ENCODE results near the gene EFCAB14.
"Not testable (repeated sequence)": the region's sequence is repeated elsewhere in the genome, so short reads cannot be mapped to it uniquely, and the experiment has no call there.

The EFCAB14 gene, protein sequence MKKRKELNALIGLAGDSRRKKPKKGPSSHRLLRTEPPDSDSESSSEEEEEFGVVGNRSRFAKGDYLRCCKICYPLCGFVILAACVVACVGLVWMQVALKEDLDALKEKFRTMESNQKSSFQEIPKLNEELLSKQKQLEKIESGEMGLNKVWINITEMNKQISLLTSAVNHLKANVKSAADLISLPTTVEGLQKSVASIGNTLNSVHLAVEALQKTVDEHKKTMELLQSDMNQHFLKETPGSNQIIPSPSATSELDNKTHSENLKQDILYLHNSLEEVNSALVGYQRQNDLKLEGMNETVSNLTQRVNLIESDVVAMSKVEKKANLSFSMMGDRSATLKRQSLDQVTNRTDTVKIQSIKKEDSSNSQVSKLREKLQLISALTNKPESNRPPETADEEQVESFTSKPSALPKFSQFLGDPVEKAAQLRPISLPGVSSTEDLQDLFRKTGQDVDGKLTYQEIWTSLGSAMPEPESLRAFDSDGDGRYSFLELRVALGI

DNA sequence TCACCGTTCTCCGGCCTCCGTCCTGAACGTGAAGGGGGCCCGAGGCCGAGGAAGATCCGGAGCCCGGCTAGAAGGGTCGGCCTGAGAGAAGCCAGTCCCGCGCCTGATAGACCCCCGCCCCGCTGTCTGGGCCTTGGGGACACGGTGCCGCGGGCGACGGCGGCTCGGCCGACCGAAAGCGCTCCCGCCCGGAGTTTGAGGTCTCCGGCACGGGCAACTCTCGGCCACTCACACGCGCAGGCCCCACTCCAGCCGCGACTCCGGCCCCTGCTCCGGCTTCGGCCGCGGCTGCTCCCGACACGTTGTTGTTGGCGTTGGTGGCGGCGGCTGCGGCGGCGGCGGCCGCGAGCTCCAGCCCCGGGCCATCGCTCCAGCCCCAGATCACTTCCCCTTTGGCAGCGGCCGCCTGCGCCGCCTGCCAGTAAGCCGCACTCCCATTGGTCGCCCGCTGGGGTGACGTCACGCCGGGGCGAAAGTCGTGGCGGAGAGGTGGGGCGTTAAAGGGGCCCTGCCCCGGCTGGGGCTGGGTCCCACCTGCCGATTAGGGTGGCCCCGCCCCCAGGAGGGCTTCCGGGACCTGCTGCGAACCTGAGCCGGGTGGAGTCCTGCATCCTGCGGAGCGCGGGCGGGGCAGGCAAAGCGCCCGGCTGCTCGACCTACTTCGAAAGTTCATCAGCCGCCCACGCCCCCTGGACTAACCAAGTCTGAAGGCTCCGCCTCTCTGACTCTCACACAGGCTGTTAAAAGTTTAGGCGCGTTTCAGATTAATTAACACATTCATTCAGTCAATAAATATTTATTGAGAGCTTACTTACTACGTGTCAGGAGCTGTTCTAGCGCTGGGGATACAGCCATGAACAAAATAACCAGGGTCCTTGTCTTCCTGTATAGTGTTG, at the start of gene EFCAB14:
Gene EFCAB14 (minus strand): TSS at position 388 of the 896 bp plus-strand sequence. CDS start 1,027 bp downstream, outside the sequence.
- DNase-seq: peak; percentile 94

DNA sequence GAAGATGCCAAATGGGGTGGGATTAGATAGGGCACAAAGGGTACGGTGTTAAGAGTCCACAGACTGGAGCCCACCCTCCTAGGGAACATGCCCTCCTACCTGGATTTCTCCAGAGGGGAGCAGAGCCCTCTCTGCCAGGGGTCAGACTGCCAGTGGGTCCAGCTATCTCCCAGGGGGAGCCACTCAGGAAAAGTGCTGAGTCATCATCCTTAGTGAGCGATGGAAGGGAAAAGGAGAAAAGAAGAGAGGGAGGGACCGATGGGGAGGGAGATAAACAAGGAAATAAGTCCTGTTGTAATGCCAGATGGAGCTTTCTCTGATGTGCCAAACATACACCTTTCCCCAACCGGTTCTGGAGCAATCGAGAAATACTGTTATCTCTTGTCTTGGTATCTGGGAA, 49.5 kb upstream of the EFCAB14 start:
- no peak for DNase-seq

DNA sequence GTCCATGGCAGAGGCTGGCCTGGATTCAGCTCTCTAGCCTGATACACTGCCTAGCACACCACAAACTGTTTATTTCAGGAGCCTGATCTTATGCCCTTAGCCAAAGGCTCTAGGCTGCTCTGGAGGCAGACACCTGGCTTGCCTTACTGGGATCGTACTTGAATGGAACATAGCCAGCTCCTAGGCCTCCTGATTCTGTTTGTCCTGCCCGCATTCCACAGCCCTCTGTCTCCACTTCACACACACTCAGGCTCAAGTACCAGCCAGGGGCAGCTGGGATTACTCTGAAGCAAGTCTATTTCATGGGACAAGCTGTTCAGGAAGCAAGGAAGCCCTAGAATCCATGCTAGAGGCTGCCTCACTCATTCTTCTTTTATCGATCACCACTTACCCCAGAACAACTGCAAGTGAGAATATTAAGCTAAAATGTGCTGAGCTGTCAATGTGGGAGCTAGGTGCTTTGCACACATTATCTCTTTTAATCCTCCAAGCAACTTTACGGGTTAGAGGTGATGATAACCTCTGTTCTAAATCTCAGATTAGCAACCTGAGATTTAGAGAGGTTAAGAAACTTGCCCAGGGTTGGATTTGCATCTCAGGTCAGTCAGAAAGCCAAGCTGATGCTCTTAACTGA, 48.9 kb upstream of the EFCAB14 start:
- DNase-seq: peak; percentile 100

DNA sequence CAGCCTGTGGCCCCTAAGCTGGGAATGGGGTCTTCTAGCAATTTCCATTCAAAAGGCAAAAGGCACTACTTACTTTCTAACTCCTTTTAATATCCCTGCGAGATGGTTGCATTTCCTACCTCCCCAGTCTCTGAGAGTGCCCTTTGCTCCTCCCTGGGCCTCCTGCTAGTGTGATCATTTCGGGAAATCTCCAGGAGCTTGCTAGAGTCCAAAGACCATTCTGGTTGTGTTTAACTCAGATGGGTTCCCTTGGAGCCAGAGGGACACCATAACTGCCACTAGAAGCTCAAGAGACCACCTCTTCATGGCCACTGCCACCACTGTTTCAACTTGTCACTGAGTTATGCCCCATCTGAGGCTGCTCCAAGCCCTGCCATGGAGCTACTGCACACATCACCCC, 45.5 kb upstream of the EFCAB14 start:
- DNase-seq: no peak

DNA sequence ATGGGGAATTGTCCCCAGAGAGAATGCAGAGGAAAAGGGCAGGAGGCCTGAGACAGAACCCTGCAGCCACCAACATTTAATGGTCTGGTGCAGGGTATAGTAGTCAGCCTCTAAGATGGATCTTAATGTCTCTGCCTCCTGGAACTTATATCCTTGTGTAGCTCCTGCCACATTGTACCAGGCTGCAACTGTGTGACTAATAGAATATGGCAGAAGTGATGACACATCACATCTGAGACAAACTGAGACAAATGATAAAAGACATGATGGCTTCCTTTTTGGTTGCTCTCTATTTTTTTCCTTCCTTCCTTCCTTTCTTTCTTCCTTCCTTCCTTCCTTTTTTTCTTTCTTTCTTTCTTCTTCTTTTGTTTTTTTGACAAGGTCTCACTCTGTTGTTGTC, 42.8 kb upstream of the EFCAB14 start:
- DNase-seq: peak; percentile 42

DNA sequence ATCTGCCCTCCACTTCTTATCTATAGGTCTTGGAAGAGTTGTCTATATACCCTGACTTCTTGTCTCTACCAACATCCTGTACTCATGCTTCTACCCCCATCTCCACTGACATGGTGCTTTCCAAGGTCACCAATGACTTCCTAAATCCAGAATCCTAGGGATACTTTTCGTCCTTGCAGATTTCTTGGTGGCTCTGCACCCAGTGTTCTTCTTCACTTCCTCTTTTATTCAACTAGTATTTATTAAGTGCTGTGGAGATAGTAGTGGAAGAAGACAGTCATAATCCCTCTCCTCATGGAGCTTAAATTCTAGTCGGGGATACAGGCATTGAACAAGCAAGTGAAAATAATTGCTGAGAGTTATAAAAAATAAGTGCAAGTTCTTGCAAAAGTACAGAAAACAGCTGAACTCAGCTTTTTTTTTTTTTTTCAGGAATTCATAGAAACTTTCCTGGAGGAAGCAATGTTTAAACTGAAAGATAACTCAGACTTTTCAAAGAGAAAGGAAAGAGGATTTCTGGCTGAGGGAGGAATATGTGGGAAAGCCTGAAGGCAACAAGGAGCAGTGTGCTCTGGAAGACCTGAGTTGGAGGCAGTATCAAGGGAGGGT, 41.7 kb upstream of the EFCAB14 start:
- DNase-seq: no peak

DNA sequence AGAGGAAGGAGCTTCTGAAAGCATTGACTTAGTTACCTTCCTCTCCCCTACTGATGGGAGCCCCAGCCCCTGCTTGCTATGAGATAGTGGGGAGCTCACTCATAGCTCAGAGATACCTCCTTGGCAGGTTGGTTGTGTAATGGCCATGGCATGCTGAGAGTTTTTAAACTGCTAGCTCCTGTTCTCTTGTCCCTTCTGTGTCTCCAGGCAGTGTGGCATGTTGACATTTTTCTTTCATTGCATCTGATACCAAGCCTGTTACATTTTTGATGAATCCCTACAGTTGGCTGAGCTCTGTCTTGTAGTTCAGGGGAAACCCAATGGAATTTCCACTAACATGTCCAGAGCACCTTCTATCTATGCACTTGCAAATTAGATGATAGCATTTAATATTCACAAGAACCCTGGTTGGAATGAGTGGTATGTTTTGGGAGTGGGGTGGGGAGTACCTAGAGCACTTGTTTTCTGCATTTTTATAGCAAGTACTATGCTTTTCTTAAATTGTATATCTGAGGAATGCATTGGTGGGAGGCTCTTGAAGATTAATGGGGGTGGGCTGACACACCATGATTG, 39.1 kb upstream of the EFCAB14 start:
- DNase-seq: no peak

DNA sequence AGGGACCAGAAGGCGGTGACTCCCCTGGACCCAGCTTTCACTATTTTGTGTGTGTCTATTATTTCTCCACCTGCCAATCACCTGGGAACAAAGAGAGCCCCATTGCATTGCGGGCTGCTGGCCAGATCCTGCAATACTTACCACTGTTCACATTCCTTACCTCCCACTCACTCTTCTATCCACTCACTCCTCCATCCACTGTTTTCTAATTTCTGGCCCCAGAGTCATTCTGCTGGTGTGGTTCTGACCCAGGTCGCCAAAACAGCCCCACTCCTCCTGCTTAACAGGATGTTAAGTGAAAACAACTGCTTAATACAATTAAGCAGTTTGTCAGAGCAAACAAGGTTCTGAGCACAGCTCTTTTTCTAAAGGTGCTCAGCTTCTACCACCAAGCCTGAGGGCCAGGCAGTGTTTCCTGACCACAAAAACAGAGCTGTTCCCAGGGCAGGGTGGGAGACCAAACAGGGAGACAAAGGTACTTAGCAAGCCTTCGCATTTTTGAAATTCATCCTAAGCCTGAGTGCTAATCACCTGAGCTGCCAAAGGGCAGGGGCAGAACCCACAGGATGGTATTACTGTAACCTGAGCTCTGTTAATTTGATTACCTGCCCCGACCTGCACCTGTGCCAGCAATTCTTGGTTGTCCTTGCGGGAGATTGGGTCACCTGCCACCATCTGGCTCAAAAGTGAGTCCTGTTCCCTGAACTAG, 38.5 kb upstream of the EFCAB14 start:
- DNase-seq: peak; percentile 99

DNA sequence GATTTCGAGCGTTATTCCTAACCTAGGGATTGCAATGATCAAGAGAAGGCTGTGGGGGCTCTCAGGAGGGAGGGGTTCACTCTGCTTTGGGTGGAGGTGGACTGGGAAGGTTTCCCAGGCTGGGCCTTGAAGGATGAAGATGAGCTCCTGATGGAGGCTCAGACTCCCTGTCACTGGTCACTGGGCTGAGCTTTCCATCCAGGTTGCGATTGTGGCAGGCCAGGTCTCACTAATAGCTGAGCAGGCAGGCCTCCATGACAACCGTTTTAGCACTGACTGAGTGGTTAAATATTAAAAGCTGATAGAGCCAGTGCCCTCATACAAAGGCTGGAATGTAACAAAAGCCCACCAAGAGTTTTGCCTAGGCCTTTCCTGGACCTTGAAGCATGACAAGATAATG, 36.2 kb upstream of the EFCAB14 start:
- no peak for DNase-seq

DNA sequence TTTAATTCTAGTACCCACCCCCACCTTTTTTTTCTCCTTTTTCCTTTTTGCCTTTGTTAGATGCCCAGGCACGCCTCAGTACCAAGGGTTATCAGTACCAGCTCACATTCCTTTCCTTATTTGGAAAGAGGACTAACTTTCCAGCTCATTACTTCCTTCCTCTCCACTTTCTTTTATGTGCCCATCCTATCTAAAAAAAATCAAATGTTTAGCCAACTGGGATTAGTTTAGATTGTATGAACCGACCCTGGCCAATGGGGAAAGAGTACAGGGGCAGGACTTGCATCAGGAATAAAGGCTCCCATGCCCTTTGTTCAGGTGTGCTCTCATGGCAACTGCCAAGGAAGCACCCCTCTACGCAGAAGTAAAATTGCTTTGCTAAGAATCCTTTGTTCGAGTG, 35.8 kb upstream of the EFCAB14 start:
- DNase-seq: not testable (repeated sequence)

DNA sequence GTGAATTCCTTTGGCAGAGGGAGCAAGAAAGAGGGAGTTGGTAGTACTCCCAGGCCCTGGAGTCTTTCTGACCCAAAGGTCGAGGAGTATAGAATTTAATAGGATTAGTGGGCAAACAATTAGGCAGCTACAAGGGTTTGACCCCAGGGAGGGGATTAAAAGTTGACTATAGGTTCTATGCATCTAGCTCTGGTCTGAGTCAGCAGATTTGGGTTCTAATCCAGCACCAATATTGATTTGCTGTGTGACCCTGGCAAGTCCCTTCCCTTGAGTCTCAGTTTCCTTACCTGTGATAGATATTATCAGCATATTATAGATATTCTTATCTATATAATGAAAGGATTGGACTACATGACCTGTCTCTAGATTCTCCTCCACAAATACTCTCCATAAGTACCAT, 35.1 kb upstream of the EFCAB14 start:
- no peak for DNase-seq

DNA sequence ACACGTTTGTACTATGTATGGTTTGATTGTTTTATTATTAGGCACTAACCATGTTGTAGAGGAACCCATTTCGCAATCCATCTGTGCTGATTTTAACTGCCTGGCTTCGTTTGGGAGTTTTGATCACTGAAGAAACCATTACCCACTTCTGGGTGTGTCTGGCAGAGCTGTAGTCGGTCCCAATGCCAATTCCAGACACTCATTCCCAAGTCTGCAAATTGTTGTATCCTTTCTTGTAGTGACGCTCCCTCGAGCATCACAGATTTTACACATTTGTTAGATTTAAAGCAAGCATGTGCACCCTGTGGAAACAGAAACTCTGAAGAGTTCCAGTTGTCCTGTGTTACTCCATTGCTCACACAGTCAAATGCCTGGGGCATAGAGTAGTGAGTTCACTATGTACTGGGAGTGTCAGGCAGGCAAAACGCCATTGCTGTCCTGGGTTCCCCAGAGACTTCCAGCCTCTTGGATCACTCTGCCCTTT, 31.0 kb upstream of the EFCAB14 start:
- no peak for DNase-seq

DNA sequence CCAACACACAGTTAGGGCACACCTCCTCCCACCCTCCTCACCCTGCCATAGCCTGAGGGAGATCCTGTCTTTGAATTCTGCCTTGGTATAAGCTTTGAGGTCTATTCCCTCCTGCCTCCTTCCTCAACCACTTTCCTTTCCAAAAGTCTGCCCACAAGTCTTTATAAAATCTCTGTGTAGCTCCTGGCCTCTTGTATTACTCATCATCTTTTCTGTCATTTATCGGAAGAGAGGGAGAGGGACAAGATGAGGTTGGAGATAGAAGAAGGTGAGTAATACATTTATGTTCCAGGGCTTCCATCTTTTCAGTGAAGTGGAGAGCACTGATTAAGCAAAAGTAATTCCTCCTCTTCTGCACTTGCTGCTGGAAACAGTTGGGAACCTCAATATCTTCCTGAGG, 30.5 kb upstream of the EFCAB14 start:
- DNase-seq: no peak

DNA sequence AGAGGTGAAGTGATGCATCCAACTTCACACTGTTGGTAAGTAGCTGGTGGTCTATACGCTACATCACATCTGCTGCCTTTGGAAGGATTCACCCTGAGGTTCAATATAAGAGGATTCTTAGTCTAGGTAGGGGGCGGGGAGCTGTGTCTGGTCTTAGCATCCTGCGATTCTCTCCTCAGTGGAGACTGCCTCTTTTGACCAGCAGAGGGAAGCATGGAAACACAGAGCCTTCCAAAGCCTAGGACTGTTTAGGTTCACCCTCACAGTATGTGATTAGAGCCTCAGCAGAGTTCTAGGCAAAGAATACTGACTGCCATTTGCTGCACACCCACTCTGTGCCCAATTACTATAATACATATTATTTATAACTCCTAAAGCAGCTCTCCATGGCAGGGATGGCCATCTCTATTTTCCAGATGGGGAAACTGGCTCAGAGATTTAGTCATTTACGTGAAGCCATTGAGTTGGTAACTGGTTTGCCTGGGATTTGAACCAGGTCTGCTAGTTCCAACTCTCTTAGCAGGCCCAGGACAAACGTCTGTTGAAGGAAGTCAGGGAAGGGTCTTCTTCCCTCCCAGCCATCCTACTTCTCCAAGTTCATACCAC, 28.9 kb upstream of the EFCAB14 start:
- peak; percentile 91 for DNase-seq

DNA sequence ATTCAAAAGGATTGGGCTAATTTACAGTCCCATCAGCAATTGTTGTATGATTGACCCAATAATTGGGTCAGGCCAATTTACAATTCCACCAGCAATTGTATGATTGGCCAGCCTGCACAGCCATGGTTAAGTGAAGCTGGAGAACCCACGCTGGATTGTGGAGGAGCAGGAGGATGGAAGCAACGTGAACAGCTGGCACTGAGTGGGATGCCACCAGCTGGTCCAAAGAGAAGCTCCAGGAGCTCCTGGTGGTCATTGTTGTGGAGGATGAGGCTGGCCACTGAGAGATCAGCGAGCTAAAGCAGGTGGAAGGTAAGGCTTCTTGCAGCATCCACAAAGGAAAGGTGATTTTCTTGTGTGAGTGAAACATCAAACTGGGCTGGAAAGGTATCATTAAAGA, 23.2 kb upstream of the EFCAB14 start:
- DNase-seq: no peak

DNA sequence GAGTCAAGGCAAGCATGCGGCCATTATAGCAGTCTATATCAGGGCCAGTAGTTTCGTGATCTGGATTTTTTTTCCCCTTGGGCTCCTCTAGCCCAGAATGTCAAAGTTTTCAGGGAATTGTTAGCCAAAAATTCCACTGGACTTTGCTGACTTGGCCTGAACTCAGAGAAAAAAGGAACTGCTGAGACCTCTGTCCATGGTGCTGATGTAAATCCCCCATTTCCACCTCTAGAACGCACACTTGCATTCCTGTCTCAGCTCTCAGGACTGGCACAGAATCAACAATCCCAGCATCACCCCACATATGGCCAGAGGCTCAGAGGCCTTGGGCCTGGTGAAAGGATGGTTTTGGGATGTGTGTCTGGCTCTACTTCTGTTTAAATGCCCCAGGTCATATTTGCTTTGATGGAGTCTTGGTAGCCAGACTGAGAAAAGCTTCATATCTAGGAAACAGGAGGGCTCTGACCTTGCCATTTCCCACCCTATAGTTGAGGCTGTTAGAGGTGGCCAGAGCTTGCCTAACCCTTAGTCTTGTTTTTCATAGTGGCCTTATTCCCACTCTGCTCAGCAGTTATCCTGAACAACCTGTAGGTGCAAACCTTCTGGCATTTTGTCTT, 16.9 kb upstream of the EFCAB14 start:
- no peak for DNase-seq

DNA sequence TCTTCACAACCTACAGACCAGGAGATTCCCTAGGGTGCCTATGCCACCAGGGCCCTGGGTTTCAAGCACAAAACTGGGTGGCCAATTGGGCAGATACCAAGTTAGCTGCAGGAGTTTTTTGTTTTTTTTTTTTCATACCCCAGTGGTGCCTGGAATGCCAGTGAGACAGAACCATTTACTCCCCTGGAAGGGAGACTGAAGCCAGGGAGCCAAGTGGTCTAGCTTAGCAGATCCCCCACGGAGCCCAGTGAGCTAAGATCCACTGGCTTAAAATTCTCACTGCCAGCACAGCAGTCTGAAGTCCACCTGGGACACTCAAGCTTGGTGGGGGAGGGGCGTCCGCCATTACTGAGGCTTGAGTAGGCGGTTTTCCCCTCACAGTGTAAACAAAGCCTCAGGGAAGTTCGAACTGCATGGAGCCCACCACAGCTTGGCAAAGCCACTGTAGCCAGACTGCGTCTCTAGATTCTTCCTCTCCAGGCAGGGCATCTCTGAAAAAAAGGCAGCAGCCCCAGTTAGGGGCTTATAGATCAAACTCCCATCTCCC, 9.5 kb upstream of the EFCAB14 start:
- not testable (repeated sequence) for DNase-seq

DNA sequence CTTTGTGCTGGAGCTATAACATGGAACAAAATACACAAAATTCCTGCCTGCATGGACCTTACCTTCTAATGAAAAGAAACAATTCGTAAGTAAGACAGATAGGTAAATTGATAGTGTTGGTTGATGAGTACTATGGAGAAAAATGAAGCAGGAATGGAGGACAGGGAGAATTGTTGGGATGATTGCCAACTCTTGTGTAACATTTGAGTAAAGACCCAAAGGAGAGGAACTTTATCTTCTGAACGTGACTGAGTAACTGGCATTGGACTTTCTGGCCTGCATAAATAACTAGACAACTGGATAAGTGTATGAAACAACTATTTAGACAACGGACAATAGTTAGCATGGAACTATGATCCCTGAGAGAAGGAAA, 6.8 kb upstream of the EFCAB14 start:
- DNase-seq: no peak

DNA sequence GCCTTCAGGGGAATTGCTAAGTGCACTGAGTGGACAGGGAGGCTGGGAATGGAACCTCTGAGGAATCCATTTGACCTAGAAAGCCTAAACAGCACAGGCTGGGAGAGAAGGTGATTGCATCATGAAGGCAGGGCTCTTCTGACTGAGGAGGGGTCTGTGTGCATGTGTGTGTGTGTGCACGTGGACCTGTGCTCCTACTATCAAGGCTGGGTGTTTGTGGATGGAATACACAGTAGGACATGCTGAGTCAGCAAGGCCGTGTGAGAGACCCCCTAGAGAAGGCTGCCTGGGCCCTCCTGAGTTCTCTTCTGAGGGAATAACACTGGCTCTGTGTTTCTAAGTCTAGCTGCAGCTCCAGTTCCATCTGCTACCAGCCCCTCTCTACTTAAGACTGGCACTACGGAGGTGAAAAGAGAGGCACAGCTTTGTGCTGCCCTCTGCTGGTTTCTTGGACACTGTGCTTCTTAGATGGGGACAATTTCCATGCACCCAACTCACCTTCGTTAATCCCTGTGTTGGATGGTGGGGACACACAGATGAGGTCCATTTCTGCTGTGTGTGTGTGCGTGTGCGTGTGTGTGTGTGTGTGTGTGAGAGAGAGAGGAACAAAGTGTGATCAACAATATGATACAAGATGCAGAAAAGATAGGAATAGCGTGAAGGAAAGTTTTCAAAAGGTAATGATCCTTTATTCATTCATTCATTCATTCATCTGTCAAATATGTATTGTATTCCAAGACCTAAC, 6.2 kb upstream of the EFCAB14 start:
- peak; percentile 98 for DNase-seq

DNA sequence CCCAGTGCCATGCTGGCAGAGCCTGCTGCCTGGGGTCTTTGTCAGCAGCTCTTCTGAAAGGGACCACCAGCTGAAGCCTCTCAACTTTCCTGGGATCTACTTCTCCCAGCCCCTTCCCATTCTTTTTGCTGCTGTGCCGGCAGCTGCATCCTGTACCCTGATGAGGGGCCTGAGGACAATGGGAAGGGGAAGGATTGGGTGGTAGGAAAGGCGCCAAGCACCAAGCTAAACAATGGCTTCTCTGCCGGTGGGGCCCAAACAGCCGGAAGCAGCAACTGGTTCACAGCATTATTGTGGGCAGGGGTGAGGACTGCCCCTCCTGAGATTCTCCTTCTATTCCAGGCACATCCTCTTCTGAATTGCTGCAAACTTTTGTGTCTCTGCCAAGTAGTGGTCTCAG, 5.0 kb upstream of the EFCAB14 start:
- no peak for DNase-seq
